Measurements from ENCODE around the gene AP3B1.

- TF ChIP-seq CTCF (IDR thresholded peaks at IDR 0.05), result no peak
- no peak for TF ChIP-seq POLR2AphosphoS5 (IDR thresholded peaks at IDR 0.05)
Observed at GRCh38 chr5:78151594-78152271, 142.8 kb downstream of the AP3B1 start.

Measured in upper lobe of left lung (tissue), 4 donors.